ENCODE results near the gene POLR3K. TPM values are rescaled to one million over a fixed set of nuclear protein-coding genes. Genes with fewer than 3 reads are reported as not detected.
"Not testable (repeated sequence)": the region's sequence is repeated elsewhere in the genome, so short reads cannot be mapped to it uniquely, and the experiment has no call there.

Gene POLR3K
- total RNA-seq, 4 donors from 2014 or later = 0.66 to 8.6 (median 3.1) TPM

DNA sequence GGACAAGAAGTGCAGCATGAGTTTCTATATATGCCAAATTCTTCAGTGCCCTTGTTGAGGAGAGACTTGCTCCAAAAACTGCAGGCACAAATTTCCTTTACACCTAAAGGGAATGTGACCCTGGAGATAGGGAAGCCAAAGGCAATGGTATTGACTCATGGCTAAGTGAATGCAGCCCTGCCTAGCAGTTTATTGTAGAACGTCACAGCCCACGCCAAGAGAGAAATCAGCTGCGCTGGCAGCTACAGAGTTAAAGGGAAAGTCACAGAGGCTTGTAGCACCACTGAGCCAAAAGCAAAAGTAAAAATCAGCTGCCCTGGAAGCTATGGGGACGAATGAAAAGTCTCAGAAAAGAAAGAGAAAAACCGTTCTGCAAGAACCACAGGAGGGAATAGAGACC, 10.1 kb downstream of the POLR3K start:
- H3K4me1 ChIP-seq = peaks cover 0 to 3% (median 0%) of the 10 kb centered on the region in 4 donors
- DNase-seq (ENCODE audit: low spot score in 2 of 2) = no peak
- peaks cover 0 to 37% (median 3%) of the 10 kb centered on the region in 3 donors for H3K36me3 ChIP-seq
- no peaks in the 10 kb centered on the region for H3K9me3 ChIP-seq
- no peak overlapping the region for H3K27ac ChIP-seq
- WGBS, 2 donors = 69 to 75% methylated on average over 5 of the region's 5 CpGs
- H3K27me3 ChIP-seq = no peaks in the 10 kb centered on the region
- no peak overlapping the region for H3K4me3 ChIP-seq
- no peak for TF ChIP-seq POLR2A (IDR thresholded peaks at IDR 0.05)
- TF ChIP-seq CTCF (IDR thresholded peaks at IDR 0.05) = no peak
- no peak for TF ChIP-seq EP300 (IDR thresholded peaks at IDR 0.05)

DNA sequence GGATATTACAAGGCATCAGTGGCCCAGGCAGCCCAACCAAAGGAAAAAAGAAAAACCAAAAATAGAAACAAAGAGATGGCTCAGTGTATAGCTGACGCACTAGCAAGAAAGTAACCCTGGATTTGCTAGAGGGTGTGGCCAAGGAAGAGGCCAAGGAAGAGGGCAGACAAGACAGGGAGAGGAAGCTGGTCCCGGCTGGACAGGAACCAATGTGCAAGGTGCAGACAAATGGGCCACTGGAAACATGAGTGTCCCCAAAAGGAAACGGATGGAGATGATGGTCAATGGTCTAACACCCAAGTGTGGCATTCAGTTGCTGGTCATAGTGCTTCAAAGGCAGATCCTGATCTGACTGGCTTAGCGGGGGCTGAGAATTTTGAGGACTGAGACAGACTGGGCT, 10.7 kb downstream of the POLR3K start:
- Histone ChIP-seq H3K4me1 (peaks cover 0 to 3% (median 0%) of the 10 kb centered on the region in 4 donors), H3K27me3 (no peaks in the 10 kb centered on the region), H3K27ac (no peak overlapping the region), H3K36me3 (peaks cover 0 to 36% (median 3%) of the 10 kb centered on the region in 3 donors), H3K4me3 (no peak overlapping the region), H3K9me3 (no peaks in the 10 kb centered on the region)
- DNase-seq (ENCODE audit: low spot score in 2 of 2) = no peak
- TF ChIP-seq EP300 (IDR thresholded peaks at IDR 0.05) (no peak), CTCF (IDR thresholded peaks at IDR 0.05) (no peak), POLR2A (IDR thresholded peaks at IDR 0.05) (no peak)
- 86 to 92% methylated on average over 4 of the region's 4 CpGs for WGBS, 2 donors

- Histone ChIP-seq H3K36me3 (peaks cover 0 to 32% (median 3%) of the 10 kb centered on the region in 3 donors), H3K27me3 (no peaks in the 10 kb centered on the region), H3K4me1 (peaks cover 0 to 3% (median 0%) of the 10 kb centered on the region in 4 donors), H3K9me3 (no peaks in the 10 kb centered on the region), H3K4me3 (peak overlapping the region in 1 of 4 donors; percentile 19), H3K27ac (no peak overlapping the region)
- DNase-seq (ENCODE audit: low spot score in 2 of 2) = no peak
- 81 to 87% methylated on average over 11 of the region's 11 CpGs for WGBS, 2 donors
- TF ChIP-seq CTCF (IDR thresholded peaks at IDR 0.05) = no peak
Observed at GRCh38 chr16:42069-42457, 11.3 kb downstream of the POLR3K start.

DNA sequence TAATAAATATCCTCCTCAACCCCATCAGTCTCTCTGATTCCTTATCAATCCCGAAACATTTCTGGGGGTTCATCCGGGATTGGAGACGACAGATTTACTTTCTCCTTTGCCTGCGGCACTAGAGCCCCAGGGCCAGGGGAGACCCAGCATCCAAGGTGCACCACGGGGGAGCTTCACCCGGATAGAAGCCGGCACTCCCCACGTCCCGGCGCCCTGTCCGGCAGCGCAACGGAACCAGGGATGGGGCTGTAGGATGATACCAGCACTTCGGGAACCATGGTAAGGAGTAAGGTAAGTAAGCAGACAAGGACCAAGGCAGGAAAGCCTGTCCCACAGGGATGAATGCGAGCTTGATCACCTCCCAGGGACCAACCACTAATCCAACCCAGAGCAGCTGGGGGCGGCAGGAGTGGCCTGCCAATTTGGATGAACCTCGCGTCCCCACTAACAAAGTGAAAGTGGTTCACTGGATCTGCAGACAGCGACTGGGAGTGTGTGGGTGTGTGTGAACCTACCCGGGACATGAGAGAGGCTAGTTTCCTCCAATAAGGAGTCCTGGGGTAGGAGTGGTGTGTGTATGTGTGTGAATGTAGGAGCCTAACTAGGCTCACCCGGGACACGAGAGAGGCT, 11.9 kb downstream of the POLR3K start:
- 78 to 86% methylated on average over 22 of the region's 22 CpGs for WGBS, 2 donors
- Histone ChIP-seq H3K9me3 (no peaks in the 10 kb centered on the region), H3K36me3 (peaks cover 0 to 26% (median 3%) of the 10 kb centered on the region in 3 donors), H3K4me1 (peaks cover 0 to 3% (median 0%) of the 10 kb centered on the region in 4 donors), H3K27ac (no peak overlapping the region), H3K27me3 (no peaks in the 10 kb centered on the region), H3K4me3 (peak overlapping the region in 1 of 4 donors; percentile 19)
- DNase-seq (ENCODE audit: low spot score in 2 of 2) = no peak
- no peak for TF ChIP-seq EP300 (IDR thresholded peaks at IDR 0.05)
- TF ChIP-seq POLR2A (IDR thresholded peaks at IDR 0.05) = no peak
- TF ChIP-seq CTCF (IDR thresholded peaks at IDR 0.05) = no peak

- Histone ChIP-seq H3K27me3 (no peaks in the 10 kb centered on the region), H3K27ac (peak overlapping the region in 1 of 4 donors; percentile 50), H3K4me3 (no peak overlapping the region), H3K36me3 (peaks cover 0 to 8% (median 0%) of the 10 kb centered on the region in 3 donors), H3K9me3 (no peaks in the 10 kb centered on the region), H3K4me1 (peaks cover 0 to 3% (median 0%) of the 10 kb centered on the region in 4 donors)
- TF ChIP-seq EP300 (IDR thresholded peaks at IDR 0.05) = no peak
- no peak for TF ChIP-seq CTCF (IDR thresholded peaks at IDR 0.05)
- TF ChIP-seq POLR2A (IDR thresholded peaks at IDR 0.05) = no peak
- WGBS, 2 donors = 77 to 82% methylated on average over 10 to 12 of the region's 13 CpGs
- DNase-seq (ENCODE audit: low spot score in 2 of 2) = no peak
Observed at GRCh38 chr16:38941-39892, 14.2 kb downstream of the POLR3K start.

- WGBS, 2 donors = 78 to 95% methylated on average over 11 of the region's 11 CpGs
- H3K36me3 ChIP-seq; DNase-seq (ENCODE audit: low spot score in 2 of 2); H3K9me3 ChIP-seq; H3K27me3 ChIP-seq; H3K4me3 ChIP-seq; H3K4me1 ChIP-seq; H3K27ac ChIP-seq: not testable (repeated sequence)
Observed at GRCh38 chr16:38206-38605, 15.2 kb downstream of the POLR3K start.
